KMS-11 (cell line): ENCODE results near the gene PLB1.

Experiments used
- H2AFZ ChIP-seq: fragments of 200-600 bp; sonication (generic); 2 replicates; pipeline ENCODE4 v1.6.1; 2016; ENCODE audit warnings: antibody characterized with exemption, mixed run types, low read depth
- H3K27ac ChIP-seq: fragments of 200-600 bp; sonication (generic); 2 replicates; pipeline ENCODE4 v1.6.1; 2016; ENCODE audit warnings: mild to moderate bottlenecking, mixed run types
- H3K27me3 ChIP-seq: fragments of 200-600 bp; sonication (generic); 2 replicates; pipeline ENCODE4 v1.6.1; 2017; ENCODE audit warnings: mild to moderate bottlenecking, low read depth, mixed run types, moderate library complexity; ENCODE audit not compliant: insufficient read depth
- H3K36me3 ChIP-seq: fragments of 200-600 bp; sonication (generic); 2 replicates; pipeline ENCODE4 v1.6.1; 2017; ENCODE audit warnings: mild to moderate bottlenecking, mixed run types; ENCODE audit not compliant: insufficient read depth
- H3K4me1 ChIP-seq: fragments of 200-600 bp; sonication (generic); 2 replicates; pipeline ENCODE4 v1.6.1; 2016; ENCODE audit warnings: mild to moderate bottlenecking, low read depth, mixed run types; ENCODE audit not compliant: poor library complexity, severe bottlenecking
- H3K4me2 ChIP-seq: fragments of 200-600 bp; sonication (generic); 2 replicates; pipeline ENCODE4 v1.7.0; 2016; ENCODE audit warnings: mild to moderate bottlenecking, mixed run types
- H3K4me3 ChIP-seq: fragments of 200-600 bp; sonication (generic); IDR thresholded peaks from 2 replicates; pipeline ENCODE4 v1.6.1; 2017; ENCODE audit warnings: low read depth, low read length, mixed read lengths; ENCODE audit not compliant: insufficient read depth
- H3K79me2 ChIP-seq: fragments of 200-600 bp; sonication (generic); 2 replicates; pipeline ENCODE4 v1.6.1; 2016; ENCODE audit warnings: low read depth, mixed run types; ENCODE audit not compliant: insufficient read depth
- H3K9ac ChIP-seq: fragments of 200-600 bp; sonication (generic); 2 replicates; pipeline ENCODE4 v1.6.1; 2016; ENCODE audit warnings: mild to moderate bottlenecking, mixed run types
- H4K20me1 ChIP-seq: fragments of 200-600 bp; sonication (generic); 2 replicates; pipeline ENCODE4 v1.6.1; 2016; ENCODE audit warnings: mild to moderate bottlenecking, mixed run types; ENCODE audit not compliant: insufficient read depth
- CTCF ChIP-seq: fragments of 200-600 bp; sonication (generic); conservative IDR thresholded peaks from 2 replicates; pipeline ENCODE4 v1.6.1; 2017; ENCODE audit warnings: low read depth, mild to moderate bottlenecking, antibody characterized with exemption, low read length, moderate library complexity, mixed read lengths

The PLB1 gene

GRCh38 chr2:28648147-28648546 lies 152.3 kb downstream of the PLB1 start:
- H2AFZ ChIP-seq = no peak overlapping the region
- H3K27me3 ChIP-seq = no peaks in the 10 kb centered on the region
- no peaks in the 10 kb centered on the region for H4K20me1 ChIP-seq
- no peak overlapping the region for H3K27ac ChIP-seq
- no peak overlapping the region for H3K4me2 ChIP-seq
- no peak overlapping the region for H3K9ac ChIP-seq
- no peaks in the 10 kb centered on the region for H3K36me3 ChIP-seq
- no peak overlapping the region for H3K4me3 ChIP-seq
- TF ChIP-seq CTCF = no peak
- H3K79me2 ChIP-seq = no peaks in the 10 kb centered on the region
- no peaks in the 10 kb centered on the region for H3K4me1 ChIP-seq

GRCh38 chr2:28648671-28649395 lies 153.0 kb downstream of the PLB1 start:
- no peak overlapping the region for H3K27ac ChIP-seq
- no peaks in the 10 kb centered on the region for H3K4me1 ChIP-seq
- H3K4me3 ChIP-seq = no peak overlapping the region
- no peaks in the 10 kb centered on the region for H3K79me2 ChIP-seq
- no peak overlapping the region for H3K4me2 ChIP-seq
- no peak overlapping the region for H3K9ac ChIP-seq
- H2AFZ ChIP-seq = no peak overlapping the region
- no peaks in the 10 kb centered on the region for H4K20me1 ChIP-seq
- no peaks in the 10 kb centered on the region for H3K27me3 ChIP-seq
- no peaks in the 10 kb centered on the region for H3K36me3 ChIP-seq
- no peak for TF ChIP-seq CTCF

GRCh38 chr2:28649481-28650265 lies 153.8 kb downstream of the PLB1 start:
- Histone ChIP-seq H3K36me3 (no peaks in the 10 kb centered on the region), H2AFZ (no peak overlapping the region), H3K79me2 (no peaks in the 10 kb centered on the region), H3K9ac (no peak overlapping the region), H3K27me3 (no peaks in the 10 kb centered on the region), H3K4me1 (no peaks in the 10 kb centered on the region), H3K4me2 (no peak overlapping the region), H3K4me3 (no peak overlapping the region), H4K20me1 (no peaks in the 10 kb centered on the region), H3K27ac (no peak overlapping the region)
- TF ChIP-seq CTCF = no peak

GRCh38 chr2:28650266-28650584 lies 154.4 kb downstream of the PLB1 start:
- no peak for TF ChIP-seq CTCF
- no peak overlapping the region for H3K27ac ChIP-seq
- no peaks in the 10 kb centered on the region for H3K36me3 ChIP-seq
- H3K27me3 ChIP-seq = no peaks in the 10 kb centered on the region
- no peak overlapping the region for H3K4me3 ChIP-seq
- H3K4me2 ChIP-seq = no peak overlapping the region
- no peaks in the 10 kb centered on the region for H4K20me1 ChIP-seq
- H3K9ac ChIP-seq = no peak overlapping the region
- H2AFZ ChIP-seq = no peak overlapping the region
- no peaks in the 10 kb centered on the region for H3K79me2 ChIP-seq
- no peaks in the 10 kb centered on the region for H3K4me1 ChIP-seq
